Measurements from ENCODE around the gene SMYD3. TPM values are rescaled to one million over a fixed set of nuclear protein-coding genes. Genes with fewer than 3 reads are reported as not detected.

The SMYD3 gene
- total RNA-seq, 3 donors from 2014 or later = 16.8 to 28.8 (median 19.5) TPM

- TF ChIP-seq CTCF (IDR thresholded peaks at IDR 0.05) (no peak), POLR2A (IDR thresholded peaks at IDR 0.05) (no peak), POLR2AphosphoS5 (IDR thresholded peaks at IDR 0.05) (no peak)
- Histone ChIP-seq H3K36me3 (no peaks in the 10 kb centered on the region), H3K4me1 (no peaks in the 10 kb centered on the region), H3K4me3 (no peak overlapping the region), H3K27me3 (no peaks in the 10 kb centered on the region), H3K27ac (no peak overlapping the region), H3K9me3 (no peaks in the 10 kb centered on the region)
- intact Hi-C loops (cut with DNase I; ENCODE audit: low total_unique reads) = no loop called here
- no peak for DNase-seq (ENCODE audit: low spot score in 2 of 2)
These were observed 572.7 kb downstream of the SMYD3 start for GRCh38 chr1:245934409-245934808.

- Histone ChIP-seq H3K36me3 (no peaks in the 10 kb centered on the region), H3K4me3 (no peak overlapping the region), H3K9me3 (no peaks in the 10 kb centered on the region), H3K27me3 (no peaks in the 10 kb centered on the region), H3K27ac (no peak overlapping the region), H3K4me1 (no peaks in the 10 kb centered on the region)
- TF ChIP-seq POLR2A (IDR thresholded peaks at IDR 0.05) = no peak
- no peak for TF ChIP-seq POLR2AphosphoS5 (IDR thresholded peaks at IDR 0.05)
- TF ChIP-seq CTCF (IDR thresholded peaks at IDR 0.05) = no peak
- DNase-seq (ENCODE audit: low spot score in 2 of 2) = no peak
- intact Hi-C loops (cut with DNase I; ENCODE audit: low total_unique reads) = no loop called here
These were observed 573.5 kb downstream of the SMYD3 start for GRCh38 chr1:245933431-245934045.

GRCh38 chr1:245932302-245932972 lies 574.6 kb downstream of the SMYD3 start:
- Histone ChIP-seq H3K27me3 (no peaks in the 10 kb centered on the region), H3K9me3 (no peaks in the 10 kb centered on the region), H3K27ac (no peak overlapping the region), H3K4me1 (no peaks in the 10 kb centered on the region), H3K36me3 (no peaks in the 10 kb centered on the region), H3K4me3 (no peak overlapping the region)
- no peak for DNase-seq (ENCODE audit: low spot score in 2 of 2)
- intact Hi-C loops (cut with DNase I; ENCODE audit: low total_unique reads) = no loop called here
- TF ChIP-seq CTCF (IDR thresholded peaks at IDR 0.05) = no peak
- TF ChIP-seq POLR2A (IDR thresholded peaks at IDR 0.05) = no peak
- no peak for TF ChIP-seq POLR2AphosphoS5 (IDR thresholded peaks at IDR 0.05)

- H3K4me3 ChIP-seq = no peak overlapping the region
- no peaks in the 10 kb centered on the region for H3K9me3 ChIP-seq
- no peaks in the 10 kb centered on the region for H3K4me1 ChIP-seq
- intact Hi-C loops (cut with DNase I; ENCODE audit: low total_unique reads) = no loop called here
- no peaks in the 10 kb centered on the region for H3K36me3 ChIP-seq
- no peak for DNase-seq (ENCODE audit: low spot score in 2 of 2)
- no peaks in the 10 kb centered on the region for H3K27me3 ChIP-seq
- no peak for TF ChIP-seq POLR2AphosphoS5 (IDR thresholded peaks at IDR 0.05)
- no peak for TF ChIP-seq POLR2A (IDR thresholded peaks at IDR 0.05)
- TF ChIP-seq CTCF (IDR thresholded peaks at IDR 0.05) = no peak
- no peak overlapping the region for H3K27ac ChIP-seq
These were observed 575.6 kb downstream of the SMYD3 start for GRCh38 chr1:245931450-245931849.

- H3K36me3 ChIP-seq = no peaks in the 10 kb centered on the region
- intact Hi-C loops (cut with DNase I; ENCODE audit: low total_unique reads) = no loop called here
- H3K27me3 ChIP-seq = no peaks in the 10 kb centered on the region
- TF ChIP-seq POLR2AphosphoS5 (IDR thresholded peaks at IDR 0.05) (no peak), POLR2A (IDR thresholded peaks at IDR 0.05) (no peak), CTCF (IDR thresholded peaks at IDR 0.05) (no peak)
- no peak overlapping the region for H3K27ac ChIP-seq
- no peaks in the 10 kb centered on the region for H3K9me3 ChIP-seq
- no peak for DNase-seq (ENCODE audit: low spot score in 2 of 2)
- H3K4me1 ChIP-seq = no peaks in the 10 kb centered on the region
- H3K4me3 ChIP-seq = no peak overlapping the region
These were observed 577.9 kb downstream of the SMYD3 start for GRCh38 chr1:245929224-245929623.
